Measurements from ENCODE around the gene AARS2.

Gene AARS2

GRCh38 chr6:44301782-44302564, 11.2 kb downstream of the AARS2 start:
- TF ChIP-seq ZNF8 (CRISPR knock-in tag; IDR thresholded peaks at IDR 0.05) (no peak), BACH2 (CRISPR knock-in tag; IDR thresholded peaks at IDR 0.05; ENCODE audit: borderline replicate concordance) (no peak)

GRCh38 chr6:44301106-44301505, 12.0 kb downstream of the AARS2 start:
- ATAC-seq = no peak
- TF ChIP-seq TSHZ2 (CRISPR knock-in tag; IDR thresholded peaks at IDR 0.05) = no peak
- no peak for TF ChIP-seq OSR1 (CRISPR knock-in tag; IDR thresholded peaks at IDR 0.05)
- TF ChIP-seq ISL1 (CRISPR knock-in tag; IDR thresholded peaks at IDR 0.05) = no peak
- no peak for TF ChIP-seq ZC3H10 (CRISPR knock-in tag; IDR thresholded peaks at IDR 0.05)
- TF ChIP-seq TOX (CRISPR knock-in tag; IDR thresholded peaks at IDR 0.05; ENCODE audit: borderline replicate concordance) = no peak
- TF ChIP-seq ZFP3 (CRISPR knock-in tag; IDR thresholded peaks at IDR 0.05) = no peak

More at GRCh38 chr6:44301782-44302564, 11.2 kb downstream of the AARS2 start:
- no peak for ATAC-seq

- ATAC-seq = no peak
- no peak for TF ChIP-seq TSHZ2 (CRISPR knock-in tag; IDR thresholded peaks at IDR 0.05)
- TF ChIP-seq ZNF70 (CRISPR knock-in tag; IDR thresholded peaks at IDR 0.05) = no peak
- TF ChIP-seq ISL1 (CRISPR knock-in tag; IDR thresholded peaks at IDR 0.05) = no peak
- TF ChIP-seq OSR1 (CRISPR knock-in tag; IDR thresholded peaks at IDR 0.05) = no peak
- no peak for TF ChIP-seq PPARA (CRISPR knock-in tag; IDR thresholded peaks at IDR 0.05; ENCODE audit: borderline replicate concordance)
- no peak for TF ChIP-seq ZNF8 (CRISPR knock-in tag; IDR thresholded peaks at IDR 0.05)
- TF ChIP-seq ZFP3 (CRISPR knock-in tag; IDR thresholded peaks at IDR 0.05) = no peak
- no peak for TF ChIP-seq ZC3H10 (CRISPR knock-in tag; IDR thresholded peaks at IDR 0.05)
These were observed 12.8 kb downstream of the AARS2 start for GRCh38 chr6:44300292-44300823.

GRCh38 chr6:44298864-44299263, 14.3 kb downstream of the AARS2 start:
- no peak for TF ChIP-seq ZNF565 (CRISPR knock-in tag; conservative IDR thresholded peaks at IDR 0.05; ENCODE audit: low read depth)
- TF ChIP-seq POU6F1 (CRISPR knock-in tag; IDR thresholded peaks at IDR 0.05; ENCODE audit: borderline replicate concordance, low read depth) = no peak
- TF ChIP-seq TSHZ2 (CRISPR knock-in tag; IDR thresholded peaks at IDR 0.05) = no peak
- no peak for TF ChIP-seq ZC3H10 (CRISPR knock-in tag; IDR thresholded peaks at IDR 0.05)
- TF ChIP-seq ARNTL (CRISPR knock-in tag; IDR thresholded peaks at IDR 0.05; ENCODE audit: borderline replicate concordance, low read depth) = no peak
- no peak for TF ChIP-seq RARB (CRISPR knock-in tag; IDR thresholded peaks at IDR 0.05)
- TF ChIP-seq CREB5 (CRISPR knock-in tag; IDR thresholded peaks at IDR 0.05; ENCODE audit: low read depth) = no peak
- TF ChIP-seq CSRNP3 (CRISPR knock-in tag; IDR thresholded peaks at IDR 0.05) = no peak
- ATAC-seq = no peak

All from SK-N-SH treated with all-trans-retinoic acid at 6 μM for 48 hours (cell line).